ENCODE results near the gene BABAM1. TPM values are rescaled to one million over a fixed set of nuclear protein-coding genes. Genes with fewer than 3 reads are reported as not detected.

The BABAM1 gene
- total and polyA plus RNA-seq, 10 of the 15 experiments (the other 5 are each of a cell fraction or from before 2014, with no cell fraction given): 11.9 to 154 (median 103) TPM

- POLR2A ChIA-PET: no interaction called here
- 37% methylated on average over 1 of the region's 1 CpG for WGBS (ENCODE audit: insufficient coverage, insufficient replicate concordance, low lambda C conversion rate, missing lambda C conversion rate)
- no peak overlapping the region for H3K9ac ChIP-seq (ENCODE audit: control insufficient read depth, insufficient read depth, low read length)
- ATAC-seq: no peak
- no peak overlapping the region for H3K4me3 ChIP-seq
- FAIRE-seq: no peak
- no peaks in the 10 kb centered on the region for H3K79me2 ChIP-seq (ENCODE audit: control insufficient read depth, insufficient read depth, low read length)
- no peaks in the 10 kb centered on the region for H3K27me3 ChIP-seq (replicated peaks in 1 of 2; ENCODE audit: control insufficient read depth in 2 of 2, insufficient read depth in 2 of 2, low read length in 1 of 2)
- SMC1A ChIA-PET (ENCODE audit: uncharacterized antibody, unreplicated experiment): interaction anchor here (0.6 to 1.8 kb wide), 9 partner anchors 13 to 194 kb away, joined by 3 to 7 read pairs (median 4); partner anchors contain the start of genes ABHD8, ANKLE1 and USE1
- intact Hi-C loops (cut with micrococcal nuclease; ENCODE audit: unreplicated experiment): loop anchor here (5.0 to 10.0 kb wide), 2 partner anchors 193 to 485 kb away; no protein-coding TSS in a partner anchor
- H3K9me3 ChIP-seq (replicated peaks; ENCODE audit: control insufficient read depth, insufficient read depth, low read length): no peaks in the 10 kb centered on the region; the same call in 2 of the 3 replicates
- H3K4me2 ChIP-seq (ENCODE audit: control insufficient read depth, insufficient read depth): no peak overlapping the region
- no peaks in the 10 kb centered on the region for H4K20me1 ChIP-seq (ENCODE audit: control insufficient read depth, insufficient read depth)
- RAD21 ChIA-PET (ENCODE audit: unreplicated experiment): interaction anchor here (0.6 to 2.3 kb wide), 6 partner anchors 9 to 54 kb away, joined by 3 to 12 read pairs (median 3); partner anchors contain the start of gene ANKLE1
- H3K36me3 ChIP-seq (ENCODE audit: control insufficient read depth in 2 of 2, insufficient read depth in 2 of 2, low read length in 1 of 2): no peaks in the 10 kb centered on the region
- peaks cover 7% of the 10 kb centered on the region for H3K4me1 ChIP-seq (ENCODE audit: control insufficient read depth, insufficient read depth, low read length)
- in situ Hi-C loops (cut with MboI): no loop called here
- H2AFZ ChIP-seq (ENCODE audit: control insufficient read depth, low read depth, low read length): no peak overlapping the region
- no peak for TF ChIP-seq PAX8 (IDR thresholded peaks at IDR 0.05)
- TF ChIP-seq IRF4 (IDR thresholded peaks at IDR 0.05; ENCODE audit: low read depth, low read length): no peak
- no peak for TF ChIP-seq ATF2 (IDR thresholded peaks at IDR 0.05; ENCODE audit: low read length)
- TF ChIP-seq MTA2 (IDR thresholded peaks at IDR 0.05; ENCODE audit: low read depth): no peak
- no TSS peak for BruUV-seq (replicated peaks)
- no peak for DNase-seq (ENCODE audit: low read depth, low spot score)
- no peak overlapping the region for H3K27ac ChIP-seq (ENCODE audit: control insufficient read depth, insufficient read depth)
- CTCF ChIA-PET: interaction anchor here (0.6 to 10.5 kb wide), 18 partner anchors 11 to 257 kb away, joined by 3 to 120 read pairs (median 4); partner anchors contain the start of genes ANKLE1, MRPL34 and USE1
Measured at GRCh38 chr19:17259934-17260333, 7.3 kb upstream of the BABAM1 start.

- peaks cover 7% of the 10 kb centered on the region for H3K4me1 ChIP-seq (ENCODE audit: control insufficient read depth, insufficient read depth, low read length)
- BruUV-seq (replicated peaks): no TSS peak
- ATAC-seq (peak; percentile 100), FAIRE-seq (peak; percentile 96), DNase-seq (ENCODE audit: low read depth, low spot score) (no peak)
- no peaks in the 10 kb centered on the region for H4K20me1 ChIP-seq (ENCODE audit: control insufficient read depth, insufficient read depth)
- peak overlapping the region; percentile 77 for H2AFZ ChIP-seq (ENCODE audit: control insufficient read depth, low read depth, low read length)
- no peaks in the 10 kb centered on the region; the same call in 2 of the 3 replicates for H3K9me3 ChIP-seq (replicated peaks; ENCODE audit: control insufficient read depth, insufficient read depth, low read length)
- no peak overlapping the region; the same call in 1 of the 2 replicates for H3K4me2 ChIP-seq (ENCODE audit: control insufficient read depth, insufficient read depth)
- ChIA-PET POLR2A (interaction anchor here (0.6 kb wide), 1 partner anchor 48 kb away, joined by 3 read pairs; no protein-coding TSS in a partner anchor), CTCF (interaction anchor here (0.6 to 10.5 kb wide), 14 partner anchors 12 to 192 kb away, joined by 3 to 120 read pairs (median 4); partner anchors contain the start of genes ANKLE1, MRPL34 and USE1), RAD21 (ENCODE audit: unreplicated experiment) (interaction anchor here (0.7 to 2.3 kb wide), 7 partner anchors 10 to 192 kb away, joined by 3 to 12 read pairs (median 4); partner anchors contain the start of gene ANKLE1), SMC1A (ENCODE audit: uncharacterized antibody, unreplicated experiment) (interaction anchor here (0.6 to 1.9 kb wide), 8 partner anchors 14 to 195 kb away, joined by 3 to 7 read pairs (median 4); partner anchors contain the start of genes ABHD8, MRPL34 and USE1)
- no peaks in the 10 kb centered on the region for H3K36me3 ChIP-seq (ENCODE audit: control insufficient read depth in 2 of 2, insufficient read depth in 2 of 2, low read length in 1 of 2)
- intact Hi-C loops (cut with micrococcal nuclease; ENCODE audit: unreplicated experiment): loop anchor here (1.0 to 10.0 kb wide), 3 partner anchors 21 to 486 kb away; no protein-coding TSS in a partner anchor
- H3K79me2 ChIP-seq (ENCODE audit: control insufficient read depth, insufficient read depth, low read length): no peaks in the 10 kb centered on the region
- no peak overlapping the region for H3K27ac ChIP-seq (ENCODE audit: control insufficient read depth, insufficient read depth)
- no peaks in the 10 kb centered on the region for H3K27me3 ChIP-seq (replicated peaks in 1 of 2; ENCODE audit: control insufficient read depth in 2 of 2, insufficient read depth in 2 of 2, low read length in 1 of 2)
- H3K9ac ChIP-seq (ENCODE audit: control insufficient read depth, insufficient read depth, low read length): no peak overlapping the region
- WGBS (ENCODE audit: insufficient coverage, insufficient replicate concordance, low lambda C conversion rate, missing lambda C conversion rate): 3% methylated on average over 15 of the region's 15 CpGs
- H3K4me3 ChIP-seq: no peak overlapping the region
- in situ Hi-C loops (cut with MboI): no loop called here
- TF ChIP-seq RAD21 (IDR thresholded peaks at IDR 0.05; ENCODE audit: insufficient read depth, low read depth, low read length): peak; percentile 67
- TF ChIP-seq HDGF (IDR thresholded peaks at IDR 0.05): peak; percentile 88
- no peak for TF ChIP-seq ZNF207 (IDR thresholded peaks at IDR 0.05; ENCODE audit: borderline replicate concordance)
- peak; percentile 81 for TF ChIP-seq YY1 (IDR thresholded peaks at IDR 0.05; ENCODE audit: low read depth, low read length)
- TF ChIP-seq ATF7 (IDR thresholded peaks at IDR 0.05; ENCODE audit: low read depth): no peak
- no peak for TF ChIP-seq JUNB (IDR thresholded peaks at IDR 0.05)
- TF ChIP-seq RFX5 (IDR thresholded peaks at IDR 0.05; ENCODE audit: low read depth, low read length): 0 out of 2 replicates have a peak, but pooled peaks have one; percentile 47
- TF ChIP-seq SIN3A (IDR thresholded peaks at IDR 0.05; ENCODE audit: low read depth, low read length): no peak
- TF ChIP-seq SPI1 (IDR thresholded peaks at IDR 0.05; ENCODE audit: borderline replicate concordance, insufficient read depth, low read depth, low read length): no peak
- no peak for TF ChIP-seq SIX5 (IDR thresholded peaks at IDR 0.05; ENCODE audit: low read depth, low read length, severe bottlenecking)
- TF ChIP-seq BHLHE40 (IDR thresholded peaks at IDR 0.05; ENCODE audit: borderline replicate concordance in 1 of 2, low read depth in 2 of 2, low read length in 1 of 2): 0 out of 4 replicates have a peak, but pooled peaks of 1 of the 2 experiments have one; percentile 22
- TF ChIP-seq ZNF384 (IDR thresholded peaks at IDR 0.05; ENCODE audit: borderline replicate concordance, low read depth, low read length): no peak
Measured at GRCh38 chr19:17260842-17261325, 6.4 kb upstream of the BABAM1 start.

Data from GM12878 (cell line).